ENCODE results near the gene UNCX.

Gene UNCX

GRCh38 chr7:1283941-1284742, 51.5 kb downstream of the UNCX start:
- Histone ChIP-seq H2AFZ (ENCODE audit: low read length) (no peak overlapping the region), H3K9me3 (ENCODE audit: insufficient read depth, low read depth, low read length) (no peaks in the 10 kb centered on the region; the same call in 1 of the 2 replicates), H3K79me2 (ENCODE audit: insufficient read depth, low read length) (no peaks in the 10 kb centered on the region), H3K9ac (ENCODE audit: low read depth, low read length, poor library complexity, severe bottlenecking) (no peak overlapping the region), H3K4me2 (ENCODE audit: low read depth, low read length, poor library complexity, severe bottlenecking) (no peak overlapping the region), H3K27me3 (ENCODE audit: insufficient read depth, low read length, poor library complexity, severe bottlenecking) (no peaks in the 10 kb centered on the region), H3K4me3 (ENCODE audit: low read length, poor library complexity, severe bottlenecking) (no peak overlapping the region), H3K9me2 (replicated peaks; ENCODE audit: low read depth, low read length) (no peaks in the 10 kb centered on the region), H3K4me1 (ENCODE audit: insufficient read depth, low read length, poor library complexity, severe bottlenecking) (no peaks in the 10 kb centered on the region), H3K36me3 (ENCODE audit: insufficient read depth, low read length) (no peaks in the 10 kb centered on the region), H3F3A (ENCODE audit: low read depth) (no peaks in the 10 kb centered on the region), H4K20me1 (ENCODE audit: insufficient read depth, low read length, poor library complexity, severe bottlenecking) (no peaks in the 10 kb centered on the region)
- TF ChIP-seq EZH2phosphoT487 (IDR thresholded peaks at IDR 0.05; ENCODE audit: borderline replicate concordance) (no peak), CTCF (conservative IDR thresholded peaks at IDR 0.05; ENCODE audit: low read length) (no peak)

- TF ChIP-seq CTCF (conservative IDR thresholded peaks at IDR 0.05; ENCODE audit: low read length) = no peak
- no peak for TF ChIP-seq EZH2phosphoT487 (IDR thresholded peaks at IDR 0.05; ENCODE audit: borderline replicate concordance)
- Histone ChIP-seq H3K9me3 (ENCODE audit: insufficient read depth, low read depth, low read length) (no peaks in the 10 kb centered on the region; the same call in 1 of the 2 replicates), H3K4me1 (ENCODE audit: insufficient read depth, low read length, poor library complexity, severe bottlenecking) (peaks cover 2% of the 10 kb centered on the region), H3K4me2 (ENCODE audit: low read depth, low read length, poor library complexity, severe bottlenecking) (no peak overlapping the region), H3K79me2 (ENCODE audit: insufficient read depth, low read length) (no peaks in the 10 kb centered on the region), H3K27me3 (ENCODE audit: insufficient read depth, low read length, poor library complexity, severe bottlenecking) (no peaks in the 10 kb centered on the region), H4K20me1 (ENCODE audit: insufficient read depth, low read length, poor library complexity, severe bottlenecking) (no peaks in the 10 kb centered on the region), H3K9me2 (replicated peaks; ENCODE audit: low read depth, low read length) (no peaks in the 10 kb centered on the region), H3K36me3 (ENCODE audit: insufficient read depth, low read length) (no peaks in the 10 kb centered on the region), H3K4me3 (ENCODE audit: low read length, poor library complexity, severe bottlenecking) (no peak overlapping the region), H3K9ac (ENCODE audit: low read depth, low read length, poor library complexity, severe bottlenecking) (no peak overlapping the region), H3F3A (ENCODE audit: low read depth) (no peaks in the 10 kb centered on the region), H2AFZ (ENCODE audit: low read length) (no peak overlapping the region)
These were observed 52.2 kb downstream of the UNCX start for GRCh38 chr7:1284743-1285458.

- Histone ChIP-seq H3K4me3 (ENCODE audit: low read length, poor library complexity, severe bottlenecking) (no peak overlapping the region), H3K9ac (ENCODE audit: low read depth, low read length, poor library complexity, severe bottlenecking) (no peak overlapping the region), H2AFZ (ENCODE audit: low read length) (no peak overlapping the region), H3K36me3 (ENCODE audit: insufficient read depth, low read length) (no peaks in the 10 kb centered on the region), H3K9me2 (replicated peaks; ENCODE audit: low read depth, low read length) (no peaks in the 10 kb centered on the region), H3K4me1 (ENCODE audit: insufficient read depth, low read length, poor library complexity, severe bottlenecking) (peaks cover 10% of the 10 kb centered on the region), H4K20me1 (ENCODE audit: insufficient read depth, low read length, poor library complexity, severe bottlenecking) (no peaks in the 10 kb centered on the region), H3F3A (ENCODE audit: low read depth) (no peaks in the 10 kb centered on the region), H3K4me2 (ENCODE audit: low read depth, low read length, poor library complexity, severe bottlenecking) (no peak overlapping the region), H3K9me3 (ENCODE audit: insufficient read depth, low read depth, low read length) (no peaks in the 10 kb centered on the region; the same call in 1 of the 2 replicates), H3K79me2 (ENCODE audit: insufficient read depth, low read length) (no peaks in the 10 kb centered on the region), H3K27me3 (ENCODE audit: insufficient read depth, low read length, poor library complexity, severe bottlenecking) (no peaks in the 10 kb centered on the region)
- TF ChIP-seq EZH2phosphoT487 (IDR thresholded peaks at IDR 0.05; ENCODE audit: borderline replicate concordance) = no peak
- no peak for TF ChIP-seq CTCF (conservative IDR thresholded peaks at IDR 0.05; ENCODE audit: low read length)
These were observed 53.1 kb downstream of the UNCX start for GRCh38 chr7:1285556-1286301.
